ENCODE data around the gene ZNF423. TPM values are rescaled to one million over a fixed set of nuclear protein-coding genes. Genes with fewer than 3 reads are reported as not detected.

ZNF423 gene
- total and polyA plus RNA-seq, 4 donors: 16.9 to 43.0 (median 34.4) TPM

- WGBS (ENCODE audit: insufficient coverage): 93% methylated on average over 8 of the region's 11 CpGs
- no peaks in the 10 kb centered on the region for H3K27me3 ChIP-seq (ENCODE audit: control insufficient read depth, insufficient read depth, low read length)
- no peak for DNase-seq (ENCODE audit: low read depth in 4 of 6, low spot score in 6 of 6)
Measured at GRCh38 chr16:49785970-49786369, 69.9 kb downstream of the ZNF423 start.

DNA sequence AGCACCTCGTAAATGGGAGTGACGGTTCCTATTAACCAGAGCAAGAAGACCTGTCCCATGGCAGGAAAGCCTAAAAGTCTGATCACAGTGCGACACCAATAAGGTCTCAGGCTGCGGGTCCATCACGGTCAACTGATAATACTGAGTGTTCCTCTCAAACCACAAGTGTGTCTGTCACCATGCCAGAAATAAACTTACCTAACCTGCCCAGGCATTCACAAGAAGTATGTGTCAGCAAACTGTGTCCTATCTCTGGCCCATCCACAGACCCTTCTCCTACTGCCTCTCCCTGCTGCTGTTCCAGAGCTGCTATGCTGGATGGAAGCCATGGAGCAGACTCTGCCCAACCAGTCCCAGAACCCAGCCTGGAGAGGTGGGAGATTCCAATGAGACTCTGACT is 73.5 kb downstream of the ZNF423 start:
- Histone ChIP-seq H3K9me3 (ENCODE audit: control insufficient read depth, insufficient read depth, low read length) (no peaks in the 10 kb centered on the region), H3K4me1 (ENCODE audit: control insufficient read depth, insufficient read depth, low read length) (peaks cover 33% of the 10 kb centered on the region), H3K27ac (ENCODE audit: low read depth, low read length) (no peak overlapping the region), H3K4me3 (ENCODE audit: low read depth, low read length) (no peak overlapping the region), H3K27me3 (ENCODE audit: control insufficient read depth, insufficient read depth, low read length) (no peaks in the 10 kb centered on the region), H3K36me3 (ENCODE audit: control insufficient read depth, insufficient read depth, low read length) (peaks cover 19% of the 10 kb centered on the region)
- DNase-seq (ENCODE audit: low read depth in 4 of 6, low spot score in 6 of 6): no peak
- WGBS (ENCODE audit: insufficient coverage): 95% methylated on average over 5 of the region's 5 CpGs

More at GRCh38 chr16:49785970-49786369, 69.9 kb downstream of the ZNF423 start:
- Histone ChIP-seq H3K4me3 (ENCODE audit: low read depth, low read length) (no peak overlapping the region), H3K36me3 (ENCODE audit: control insufficient read depth, insufficient read depth, low read length) (peaks cover 19% of the 10 kb centered on the region), H3K4me1 (ENCODE audit: control insufficient read depth, insufficient read depth, low read length) (peaks cover 46% of the 10 kb centered on the region), H3K9me3 (ENCODE audit: control insufficient read depth, insufficient read depth, low read length) (no peaks in the 10 kb centered on the region), H3K27ac (ENCODE audit: low read depth, low read length) (no peak overlapping the region)

- Histone ChIP-seq H3K4me3 (ENCODE audit: low read depth, low read length) (no peak overlapping the region), H3K27ac (ENCODE audit: low read depth, low read length) (no peak overlapping the region), H3K36me3 (ENCODE audit: control insufficient read depth, insufficient read depth, low read length) (peaks cover 17% of the 10 kb centered on the region), H3K4me1 (ENCODE audit: control insufficient read depth, insufficient read depth, low read length) (peaks cover 28% of the 10 kb centered on the region), H3K9me3 (ENCODE audit: control insufficient read depth, insufficient read depth, low read length) (no peaks in the 10 kb centered on the region), H3K27me3 (ENCODE audit: control insufficient read depth, insufficient read depth, low read length) (no peaks in the 10 kb centered on the region)
- 78% methylated on average over 12 of the region's 14 CpGs for WGBS (ENCODE audit: insufficient coverage)
- DNase-seq (ENCODE audit: low read depth in 4 of 6, low spot score in 6 of 6): peak in 1 of 6 donors; percentile 35
Measured at GRCh38 chr16:49781401-49781800, 74.5 kb downstream of the ZNF423 start.

GRCh38 chr16:49780433-49780832 is 75.5 kb downstream of the ZNF423 start:
- Histone ChIP-seq H3K36me3 (ENCODE audit: control insufficient read depth, insufficient read depth, low read length) (peaks cover 15% of the 10 kb centered on the region), H3K9me3 (ENCODE audit: control insufficient read depth, insufficient read depth, low read length) (no peaks in the 10 kb centered on the region), H3K27ac (ENCODE audit: low read depth, low read length) (no peak overlapping the region), H3K4me3 (ENCODE audit: low read depth, low read length) (no peak overlapping the region), H3K27me3 (ENCODE audit: control insufficient read depth, insufficient read depth, low read length) (no peaks in the 10 kb centered on the region), H3K4me1 (ENCODE audit: control insufficient read depth, insufficient read depth, low read length) (peaks cover 31% of the 10 kb centered on the region)
- peak in 1 of 6 donors; percentile 18 for DNase-seq (ENCODE audit: low read depth in 4 of 6, low spot score in 6 of 6)
- whole genome bisulfite sequencing (ENCODE audit: insufficient coverage): 22% methylated on average over 5 of the region's 12 CpGs

- peaks cover 31% of the 10 kb centered on the region for H3K4me1 ChIP-seq (ENCODE audit: control insufficient read depth, insufficient read depth, low read length)
- H3K4me3 ChIP-seq (ENCODE audit: low read depth, low read length): no peak overlapping the region
- H3K27ac ChIP-seq (ENCODE audit: low read depth, low read length): no peak overlapping the region
- no peaks in the 10 kb centered on the region for H3K27me3 ChIP-seq (ENCODE audit: control insufficient read depth, insufficient read depth, low read length)
- H3K9me3 ChIP-seq (ENCODE audit: control insufficient read depth, insufficient read depth, low read length): no peaks in the 10 kb centered on the region
- no peak for DNase-seq (ENCODE audit: low read depth in 4 of 6, low spot score in 6 of 6)
- H3K36me3 ChIP-seq (ENCODE audit: control insufficient read depth, insufficient read depth, low read length): peaks cover 15% of the 10 kb centered on the region
- WGBS (ENCODE audit: insufficient coverage): 74% methylated on average over 5 of the region's 7 CpGs
Measured at GRCh38 chr16:49779979-49780378, 75.9 kb downstream of the ZNF423 start.

GRCh38 chr16:49778202-49778930 is 77.5 kb downstream of the ZNF423 start:
- Histone ChIP-seq H3K27ac (ENCODE audit: low read depth, low read length) (no peak overlapping the region), H3K36me3 (ENCODE audit: control insufficient read depth, insufficient read depth, low read length) (peaks cover 15% of the 10 kb centered on the region), H3K4me1 (ENCODE audit: control insufficient read depth, insufficient read depth, low read length) (peaks cover 45% of the 10 kb centered on the region), H3K27me3 (ENCODE audit: control insufficient read depth, insufficient read depth, low read length) (no peaks in the 10 kb centered on the region), H3K4me3 (ENCODE audit: low read depth, low read length) (no peak overlapping the region), H3K9me3 (ENCODE audit: control insufficient read depth, insufficient read depth, low read length) (no peaks in the 10 kb centered on the region)
- 100% methylated on average over 1 of the region's 11 CpGs for WGBS (ENCODE audit: insufficient coverage)
- DNase-seq (ENCODE audit: low read depth in 4 of 6, low spot score in 6 of 6): no peak

DNA sequence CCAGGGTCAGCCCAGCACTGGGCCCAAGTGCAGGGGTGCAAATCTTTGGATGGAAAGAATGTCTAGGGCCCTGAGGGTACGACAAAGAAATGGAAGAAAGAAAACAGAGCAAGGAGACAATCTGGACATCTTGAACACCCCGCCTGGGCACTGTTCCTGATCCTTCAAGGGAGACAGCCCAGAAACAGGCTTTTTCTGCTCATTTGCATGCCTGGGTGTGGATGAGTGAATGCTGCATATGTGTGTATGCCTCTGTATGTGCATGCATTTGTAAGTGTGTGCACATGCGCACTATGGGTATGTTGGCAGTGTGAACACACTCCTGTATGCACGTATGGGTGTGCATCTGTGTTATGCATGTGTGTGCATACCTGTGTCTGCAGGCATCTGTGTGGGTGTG is 79.2 kb downstream of the ZNF423 start:
- DNase-seq (ENCODE audit: low read depth in 4 of 6, low spot score in 6 of 6): peak in 1 of 6 donors; percentile 74
- Histone ChIP-seq H3K27ac (ENCODE audit: low read depth, low read length) (no peak overlapping the region), H3K27me3 (ENCODE audit: control insufficient read depth, insufficient read depth, low read length) (no peaks in the 10 kb centered on the region), H3K9me3 (ENCODE audit: control insufficient read depth, insufficient read depth, low read length) (no peaks in the 10 kb centered on the region), H3K4me3 (ENCODE audit: low read depth, low read length) (no peak overlapping the region), H3K4me1 (ENCODE audit: control insufficient read depth, insufficient read depth, low read length) (peaks cover 45% of the 10 kb centered on the region), H3K36me3 (ENCODE audit: control insufficient read depth, insufficient read depth, low read length) (peaks cover 13% of the 10 kb centered on the region)
- WGBS (ENCODE audit: insufficient coverage): 72% methylated on average over 4 of the region's 4 CpGs

GRCh38 chr16:49776085-49776595 is 79.8 kb downstream of the ZNF423 start:
- peaks cover 39% of the 10 kb centered on the region for H3K4me1 ChIP-seq (ENCODE audit: control insufficient read depth, insufficient read depth, low read length)
- H3K36me3 ChIP-seq (ENCODE audit: control insufficient read depth, insufficient read depth, low read length): peaks cover 12% of the 10 kb centered on the region
- 31% methylated on average over 15 of the region's 16 CpGs for WGBS (ENCODE audit: insufficient coverage)
- no peak overlapping the region for H3K27ac ChIP-seq (ENCODE audit: low read depth, low read length)
- peak in 2 of 6 donors; percentile 22 to 49 for DNase-seq (ENCODE audit: low read depth in 4 of 6, low spot score in 6 of 6)
- H3K4me3 ChIP-seq (ENCODE audit: low read depth, low read length): no peak overlapping the region
- no peaks in the 10 kb centered on the region for H3K9me3 ChIP-seq (ENCODE audit: control insufficient read depth, insufficient read depth, low read length)
- H3K27me3 ChIP-seq (ENCODE audit: control insufficient read depth, insufficient read depth, low read length): no peaks in the 10 kb centered on the region

DNA sequence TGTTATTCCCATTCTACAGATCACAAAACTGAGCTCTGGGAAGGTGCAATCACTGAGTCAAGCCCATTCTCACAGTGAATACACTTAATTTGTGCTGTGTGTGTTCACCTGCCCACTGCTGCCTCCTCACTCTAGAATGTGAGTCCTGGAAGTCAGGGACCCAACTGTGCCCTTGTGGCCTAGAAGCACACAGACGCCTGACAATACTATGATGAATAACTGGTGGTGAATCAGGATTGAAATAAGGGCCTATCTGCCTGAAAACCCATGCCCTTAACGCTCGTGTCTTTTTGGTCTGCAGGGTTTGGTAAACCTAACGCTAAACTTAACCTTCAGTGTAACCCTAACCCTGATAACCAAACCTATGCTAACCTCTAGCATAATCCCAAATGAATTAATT is 80.3 kb downstream of the ZNF423 start:
- H3K27me3 ChIP-seq (ENCODE audit: control insufficient read depth, insufficient read depth, low read length): no peaks in the 10 kb centered on the region
- peaks cover 9% of the 10 kb centered on the region for H3K36me3 ChIP-seq (ENCODE audit: control insufficient read depth, insufficient read depth, low read length)
- H3K4me3 ChIP-seq (ENCODE audit: low read depth, low read length): no peak overlapping the region
- no peaks in the 10 kb centered on the region for H3K9me3 ChIP-seq (ENCODE audit: control insufficient read depth, insufficient read depth, low read length)
- no peak overlapping the region for H3K27ac ChIP-seq (ENCODE audit: low read depth, low read length)
- H3K4me1 ChIP-seq (ENCODE audit: control insufficient read depth, insufficient read depth, low read length): peaks cover 34% of the 10 kb centered on the region
- no peak for DNase-seq (ENCODE audit: low read depth in 4 of 6, low spot score in 6 of 6)
- 60% methylated on average over 1 of the region's 4 CpGs for WGBS (ENCODE audit: insufficient coverage)

- no peak for DNase-seq (ENCODE audit: low read depth in 4 of 6, low spot score in 6 of 6)
- Histone ChIP-seq H3K4me3 (ENCODE audit: low read depth, low read length) (no peak overlapping the region), H3K36me3 (ENCODE audit: control insufficient read depth, insufficient read depth, low read length) (peaks cover 4% of the 10 kb centered on the region), H3K27me3 (ENCODE audit: control insufficient read depth, insufficient read depth, low read length) (no peaks in the 10 kb centered on the region), H3K4me1 (ENCODE audit: control insufficient read depth, insufficient read depth, low read length) (peaks cover 28% of the 10 kb centered on the region), H3K9me3 (ENCODE audit: control insufficient read depth, insufficient read depth, low read length) (no peaks in the 10 kb centered on the region), H3K27ac (ENCODE audit: low read depth, low read length) (no peak overlapping the region)
- WGBS (ENCODE audit: insufficient coverage): 58% methylated on average over 3 of the region's 4 CpGs
Measured at GRCh38 chr16:49775018-49775417, 80.9 kb downstream of the ZNF423 start.
